Measurements from ENCODE around the gene EXOSC10.

EXOSC10 gene

GRCh38 chr1:11142618-11143391, 43.1 kb upstream of the EXOSC10 start:
- DNase-seq (ENCODE audit: low spot score), result no peak
- in situ Hi-C loops (cut with MboI; ENCODE audit: low sequenced_read_pairs, unreplicated experiment), result no loop called here
- no peak for TF ChIP-seq CTCF (IDR thresholded peaks at IDR 0.05; ENCODE audit: borderline replicate concordance, control extremely low read depth, extremely low read depth, insufficient read depth, missing control alignments)

GRCh38 chr1:11138952-11139351, 39.3 kb upstream of the EXOSC10 start:
- in situ Hi-C loops (cut with MboI; ENCODE audit: low sequenced_read_pairs, unreplicated experiment), result no loop called here
- TF ChIP-seq CTCF (IDR thresholded peaks at IDR 0.05; ENCODE audit: borderline replicate concordance, control extremely low read depth, extremely low read depth, insufficient read depth, missing control alignments), result no peak
- no peak for DNase-seq (ENCODE audit: low spot score)

- in situ Hi-C loops (cut with MboI; ENCODE audit: low sequenced_read_pairs, unreplicated experiment), result no loop called here
- TF ChIP-seq CTCF (IDR thresholded peaks at IDR 0.05; ENCODE audit: borderline replicate concordance, control extremely low read depth, extremely low read depth, insufficient read depth, missing control alignments), result no peak
- no peak for DNase-seq (ENCODE audit: low spot score)
These were observed 38.4 kb upstream of the EXOSC10 start for GRCh38 chr1:11138029-11138428.

- in situ Hi-C loops (cut with MboI; ENCODE audit: low sequenced_read_pairs, unreplicated experiment), result no loop called here
- no peak for TF ChIP-seq CTCF (IDR thresholded peaks at IDR 0.05; ENCODE audit: borderline replicate concordance, control extremely low read depth, extremely low read depth, insufficient read depth, missing control alignments)
- no peak for DNase-seq (ENCODE audit: low spot score)
These were observed 35.2 kb upstream of the EXOSC10 start for GRCh38 chr1:11134898-11135266.

- no peak for TF ChIP-seq CTCF (IDR thresholded peaks at IDR 0.05; ENCODE audit: borderline replicate concordance, control extremely low read depth, extremely low read depth, insufficient read depth, missing control alignments)
- no peak for DNase-seq (ENCODE audit: low spot score)
- in situ Hi-C loops (cut with MboI; ENCODE audit: low sequenced_read_pairs, unreplicated experiment), result no loop called here
These were observed 34.7 kb upstream of the EXOSC10 start for GRCh38 chr1:11134251-11134897.

GRCh38 chr1:11132563-11133293, 33.1 kb upstream of the EXOSC10 start:
- in situ Hi-C loops (cut with MboI; ENCODE audit: low sequenced_read_pairs, unreplicated experiment), result no loop called here
- no peak for DNase-seq (ENCODE audit: low spot score)
- no peak for TF ChIP-seq CTCF (IDR thresholded peaks at IDR 0.05; ENCODE audit: borderline replicate concordance, control extremely low read depth, extremely low read depth, insufficient read depth, missing control alignments)

All from GM13976 (cell line).